DND-41 (cell line): ENCODE measurements around the gene SMARCA5.

ENCODE experiments used
- CTCF ChIP-seq: IDR thresholded peaks from 2 replicates; pipeline ENCODE4 v1.5.1; 2012; ENCODE audit warnings: borderline replicate concordance, low read length, moderate library complexity, mild to moderate bottlenecking; ENCODE audit not compliant: poor library complexity, severe bottlenecking; ENCODE audit errors: extremely low read depth
- EZH2 ChIP-seq: IDR thresholded peaks from 3 replicates; pipeline ENCODE4 v1.6.1; 2012; ENCODE audit warnings: borderline replicate concordance, low read depth, mild to moderate bottlenecking, moderate library complexity, low read length, inconsistent platforms; ENCODE audit not compliant: severe bottlenecking

GRCh38 chr4:143511906-143512305 lies 1.6 kb upstream of the SMARCA5 start:
- TF ChIP-seq EZH2 (no peak), CTCF (no peak)
